NCI-H345 (cell line): ENCODE measurements around the gene GLI1.
A peak's percentile ranks its signal among the peaks of the same experiment; 100 is the strongest.
"Not testable (repeated sequence)": the region's sequence is repeated elsewhere in the genome, so short reads cannot be mapped to it uniquely, and the experiment has no call there.

Source experiments
- DNase-seq: peaks from one replicate; lab custom pipeline; 2025; lab: John Stamatoyannopoulos, UW

Gene GLI1

GRCh38 chr12:57476162-57476992, 16.8 kb downstream of the GLI1 start:
- no peak for DNase-seq

- DNase-seq = no peak
Measured at GRCh38 chr12:57476993-57477709, 17.6 kb downstream of the GLI1 start.

- DNase-seq = no peak
Measured at GRCh38 chr12:57477710-57478681, 18.4 kb downstream of the GLI1 start.

- no peak for DNase-seq
Measured at GRCh38 chr12:57479043-57479375, 19.4 kb downstream of the GLI1 start.

- no peak for DNase-seq
Measured at GRCh38 chr12:57479376-57480115, 20.0 kb downstream of the GLI1 start, which contains the start of gene ARHGAP9. TSS of gene ARHGAP9 (minus strand) at chr12:57479866. CDS start at chr12:57479406, 460 bp downstream.

- DNase-seq = no peak
Measured at GRCh38 chr12:57481671-57482070, 22.1 kb downstream of the GLI1 start.

GRCh38 chr12:57483466-57483865, 23.9 kb downstream of the GLI1 start:
- no peak for DNase-seq

GRCh38 chr12:57485695-57486094, 26.1 kb downstream of the GLI1 start:
- DNase-seq = no peak

- DNase-seq = no peak
Measured at GRCh38 chr12:57487055-57487596, 27.5 kb downstream of the GLI1 start.

- peak; percentile 97 for DNase-seq
Measured at GRCh38 chr12:57487597-57488401, 28.2 kb downstream of the GLI1 start, which contains the start of gene MARS1. TSS of gene MARS1 (plus strand) at chr12:57488068. CDS start at chr12:57488091, 23 bp downstream.

GRCh38 chr12:57488402-57489156, 29.0 kb downstream of the GLI1 start:
- DNase-seq = no peak

- DNase-seq = no peak
Measured at GRCh38 chr12:57489157-57489641, 29.6 kb downstream of the GLI1 start.

- DNase-seq = no peak
Measured at GRCh38 chr12:57490126-57490525, 30.5 kb downstream of the GLI1 start.

GRCh38 chr12:57491393-57492280, 32.1 kb downstream of the GLI1 start:
- no peak for DNase-seq

- not testable (repeated sequence) for DNase-seq
Measured at GRCh38 chr12:57495051-57495701, 35.6 kb downstream of the GLI1 start.

GRCh38 chr12:57496822-57497221, 37.2 kb downstream of the GLI1 start:
- DNase-seq = no peak

GRCh38 chr12:57497223-57498131, 37.9 kb downstream of the GLI1 start:
- no peak for DNase-seq
